ENCODE results near the gene PRR19. TPM values are rescaled to one million over a fixed set of nuclear protein-coding genes. Genes with fewer than 3 reads are reported as not detected.

The PRR19 gene
- 0.22 and 0.26 TPM in 2 replicates for total RNA-seq

GRCh38 chr19:42301646-42302203 lies at the start of gene PRR19:
PRR19 (plus strand) TSS chr19:42302132; CDS start chr19:42309585, 7,453 bp downstream.

GRCh38 chr19:42254850-42255765 lies 46.8 kb upstream of the PRR19 start, which contains the start of gene ERF:
ERF (minus strand) TSS chr19:42255128; CDS start chr19:42254999, 129 bp downstream.

GRCh38 chr19:42268704-42269477 lies 33.0 kb upstream of the PRR19 start, which contains the start of gene CIC:
CIC (plus strand) TSS chr19:42269252; CDS start chr19:42271784, 2,532 bp downstream.

GRCh38 chr19:42313096-42313839 lies 11.3 kb downstream of the PRR19 start, which contains the start of gene TMEM145:
TMEM145 (plus strand) TSS chr19:42313309; CDS start chr19:42313377, 68 bp downstream.

GRCh38 chr19:42325308-42325895 lies 23.5 kb downstream of the PRR19 start, which contains the start of gene MEGF8:
MEGF8 (plus strand) TSS chr19:42325635; CDS start chr19:42326244, 609 bp downstream.

Other genes with a start within 250 kb of the PRR19 start
- gene GRIK5, start 231.9 kb upstream of the PRR19 start, total RNA-seq: not detected in 2 replicates
- gene ZNF574, start 226.0 kb upstream of the PRR19 start, total RNA-seq: 8.2 and 9.7 TPM in 2 replicates
- 0.09 and 0.11 TPM in 2 replicates for gene POU2F2, start 169.7 kb upstream of the PRR19 start, total RNA-seq
- 20.6 and 22.2 TPM in 2 replicates for gene DEDD2, start 84.5 kb upstream of the PRR19 start, total RNA-seq
- gene ZNF526, start 81.8 kb upstream of the PRR19 start, total RNA-seq: 5.3 and 5.6 TPM in 2 replicates
- gene GSK3A, start 59.5 kb upstream of the PRR19 start, total RNA-seq: 9.6 and 10.2 TPM in 2 replicates
- 25.5 and 27.0 TPM in 2 replicates for gene ERF, start 47.0 kb upstream of the PRR19 start, total RNA-seq
- gene CIC, start 32.9 kb upstream of the PRR19 start, total RNA-seq: 9.2 and 9.4 TPM in 2 replicates
- 29.3 and 35.1 TPM in 2 replicates for gene PAFAH1B3, start 492 bp downstream of the PRR19 start, total RNA-seq
- 0.43 TPM in 1 of 2 replicates, not detected in the other for gene TMEM145, start 11.2 kb downstream of the PRR19 start, total RNA-seq
- 17.8 and 18.7 TPM in 2 replicates for gene MEGF8, start 23.5 kb downstream of the PRR19 start, total RNA-seq
- gene CNFN, start 88.2 kb downstream of the PRR19 start, total RNA-seq: not detected in 2 replicates
- 3.6 and 7.2 TPM in 2 replicates for gene LIPE, start 125.3 kb downstream of the PRR19 start, total RNA-seq
- not detected in 2 replicates for gene CXCL17, start 140.8 kb downstream of the PRR19 start, total RNA-seq
- gene CEACAM1, start 226.3 kb downstream of the PRR19 start, total RNA-seq: 18.0 and 28.1 TPM in 2 replicates